Kidney capillary endothelial cell (primary cell): Measurements from ENCODE around the gene ESR2.
"Not testable (repeated sequence)": the region's sequence is repeated elsewhere in the genome, so short reads cannot be mapped to it uniquely, and the experiment has no call there.

Experiments
- DNase-seq: peaks from one replicate; pipeline ENCODE4 v3.0.0-alpha.2; 2018; ENCODE audit warnings: low spot score

Gene ESR2

GRCh38 chr14:64221391-64222003 lies 72.7 kb downstream of the ESR2 start:
- DNase-seq, result no peak

GRCh38 chr14:64220466-64220865 lies 73.7 kb downstream of the ESR2 start:
- no peak for DNase-seq

GRCh38 chr14:64220056-64220455 lies 74.1 kb downstream of the ESR2 start:
- DNase-seq, result no peak

GRCh38 chr14:64218344-64219240 lies 75.6 kb downstream of the ESR2 start:
- no peak for DNase-seq

- DNase-seq, result no peak
These were observed 76.3 kb downstream of the ESR2 start for GRCh38 chr14:64217834-64218233.

GRCh38 chr14:64217308-64217707 lies 76.9 kb downstream of the ESR2 start:
- no peak for DNase-seq

- DNase-seq, result no peak
These were observed 78.2 kb downstream of the ESR2 start for GRCh38 chr14:64215978-64216377.

GRCh38 chr14:64215274-64215673 lies 78.9 kb downstream of the ESR2 start:
- no peak for DNase-seq

GRCh38 chr14:64213853-64214570 lies 80.2 kb downstream of the ESR2 start:
- no peak for DNase-seq

GRCh38 chr14:64213086-64213485 lies 81.1 kb downstream of the ESR2 start:
- DNase-seq, result no peak

GRCh38 chr14:64212666-64213065 lies 81.5 kb downstream of the ESR2 start:
- no peak for DNase-seq

- DNase-seq, result not testable (repeated sequence)
These were observed 83.3 kb downstream of the ESR2 start for GRCh38 chr14:64210912-64211311.

- no peak for DNase-seq
These were observed 84.0 kb downstream of the ESR2 start for GRCh38 chr14:64210216-64210615.

- DNase-seq, result no peak
These were observed 84.6 kb downstream of the ESR2 start for GRCh38 chr14:64209444-64210131.

- no peak for DNase-seq
These were observed 85.2 kb downstream of the ESR2 start for GRCh38 chr14:64208981-64209380.

- no peak for DNase-seq
These were observed 85.9 kb downstream of the ESR2 start for GRCh38 chr14:64208261-64208660.

- no peak for DNase-seq
These were observed 90.7 kb downstream of the ESR2 start for GRCh38 chr14:64203366-64204006.

- DNase-seq, result no peak
These were observed 91.5 kb downstream of the ESR2 start for GRCh38 chr14:64202716-64203115.

GRCh38 chr14:64201921-64202545 lies 92.1 kb downstream of the ESR2 start:
- no peak for DNase-seq

- DNase-seq, result no peak
These were observed 92.9 kb downstream of the ESR2 start for GRCh38 chr14:64201296-64201695.

- no peak for DNase-seq
These were observed 94.0 kb downstream of the ESR2 start for GRCh38 chr14:64200170-64200569.
